MG63 (cell line): ENCODE measurements around the gene DUOXA1. TPM values are rescaled to one million over a fixed set of nuclear protein-coding genes. Genes with fewer than 3 reads are reported as not detected.
"Not testable (repeated sequence)": the region's sequence is repeated elsewhere in the genome, so short reads cannot be mapped to it uniquely, and the experiment has no call there.

Experiments used
- DNase-seq: peaks from one replicate; pipeline ENCODE4 v3.0.0-alpha.2; 2020
- H3K27me3 ChIP-seq: fragments of 250-450 bp; sonication (Bioruptor Pico); 2 replicates; pipeline ENCODE4 v1.5.1; 2020; ENCODE audit warnings: mild to moderate bottlenecking, moderate library complexity
- H3K36me3 ChIP-seq: fragments of 250-450 bp; sonication (Bioruptor Pico); 2 replicates; pipeline ENCODE4 v1.5.1; 2020; ENCODE audit warnings: mild to moderate bottlenecking, moderate library complexity
- H3K4me3 ChIP-seq: fragments of 250-450 bp; sonication (Bioruptor Pico); 2 replicates; pipeline ENCODE4 v1.5.1; 2020; ENCODE audit warnings: mild to moderate bottlenecking, moderate library complexity
- H3K9me3 ChIP-seq: fragments of 250-450 bp; sonication (Bioruptor Pico); 2 replicates; pipeline ENCODE4 v1.5.1; 2020; ENCODE audit warnings: mild to moderate bottlenecking, moderate library complexity
- total RNA-seq: library from RNA; depleted of rRNA; stranded (reverse); fragments of >200 nt; shearing (Covaris generic); gene quantifications from 2 replicates; pipeline ENCODE4 v1.2.3, GENCODE V29; 2014; ENCODE audit warnings: low replicate concordance

The DUOXA1 gene
- total RNA-seq, 1 experiment from 2014 or later, result not detected

GRCh38 chr15:45138814-45139765, 9.4 kb upstream of the DUOXA1 start:
- no peaks in the 10 kb centered on the region for H3K9me3 ChIP-seq
- H3K4me3 ChIP-seq, result no peak overlapping the region
- no peak for DNase-seq
- no peaks in the 10 kb centered on the region for H3K36me3 ChIP-seq
- no peaks in the 10 kb centered on the region for H3K27me3 ChIP-seq

DNA sequence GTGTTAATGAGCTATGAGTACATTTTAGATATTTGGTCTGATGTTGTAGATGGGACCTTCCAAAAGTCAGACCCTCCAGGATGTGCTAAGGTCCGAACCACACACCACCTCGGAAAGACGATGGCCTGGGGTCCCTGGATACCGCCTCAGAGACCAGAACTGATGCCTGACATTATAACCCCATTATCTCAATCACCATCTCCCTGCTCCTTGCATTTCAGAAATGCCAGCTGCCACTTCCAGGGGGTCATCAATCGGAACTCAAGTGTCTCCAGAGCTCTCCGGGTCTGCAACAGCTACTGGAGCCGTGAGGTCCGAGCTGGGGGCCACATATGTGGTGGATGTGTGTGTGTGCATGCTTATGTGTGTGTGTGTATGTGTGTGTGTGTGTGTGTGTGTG, 8.0 kb upstream of the DUOXA1 start:
- Histone ChIP-seq H3K9me3 (no peaks in the 10 kb centered on the region), H3K36me3 (no peaks in the 10 kb centered on the region), H3K4me3 (no peak overlapping the region), H3K27me3 (no peaks in the 10 kb centered on the region)
- DNase-seq, result no peak

DNA sequence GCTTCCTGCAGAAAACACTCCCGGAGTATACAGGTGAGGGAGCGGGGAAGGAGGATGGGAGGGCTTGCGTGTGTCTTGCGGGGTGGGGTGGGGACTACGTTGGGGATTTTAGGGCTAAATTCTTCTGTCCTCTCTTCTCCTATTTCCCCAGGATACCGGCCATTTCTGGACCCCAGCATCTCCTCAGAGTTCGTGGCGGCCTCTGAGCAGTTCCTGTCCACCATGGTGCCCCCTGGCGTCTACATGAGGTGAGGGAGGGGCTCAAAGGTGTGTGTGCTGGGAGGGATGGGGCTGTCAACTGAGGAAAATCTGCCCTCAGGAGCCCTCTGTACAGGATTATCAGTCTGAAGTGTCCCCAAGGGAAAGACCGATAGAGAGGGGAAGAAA, 6.7 kb upstream of the DUOXA1 start:
- H3K36me3 ChIP-seq, result no peaks in the 10 kb centered on the region
- DNase-seq, result no peak
- H3K4me3 ChIP-seq, result no peak overlapping the region
- H3K27me3 ChIP-seq, result no peaks in the 10 kb centered on the region
- H3K9me3 ChIP-seq, result no peaks in the 10 kb centered on the region

- H3K27me3 ChIP-seq, H3K9me3 ChIP-seq, DNase-seq, H3K36me3 ChIP-seq, H3K4me3 ChIP-seq: not testable (repeated sequence)
Measured at GRCh38 chr15:45135705-45136377, 6.2 kb upstream of the DUOXA1 start.

GRCh38 chr15:45134682-45135604, 5.3 kb upstream of the DUOXA1 start:
- Histone ChIP-seq H3K36me3 (no peaks in the 10 kb centered on the region), H3K4me3 (no peak overlapping the region), H3K9me3 (no peaks in the 10 kb centered on the region), H3K27me3 (no peaks in the 10 kb centered on the region)
- no peak for DNase-seq

GRCh38 chr15:45134046-45134445, 4.4 kb upstream of the DUOXA1 start:
- Histone ChIP-seq H3K9me3 (no peaks in the 10 kb centered on the region), H3K4me3 (no peak overlapping the region), H3K27me3 (no peaks in the 10 kb centered on the region), H3K36me3 (no peaks in the 10 kb centered on the region)
- DNase-seq, result no peak

DNA sequence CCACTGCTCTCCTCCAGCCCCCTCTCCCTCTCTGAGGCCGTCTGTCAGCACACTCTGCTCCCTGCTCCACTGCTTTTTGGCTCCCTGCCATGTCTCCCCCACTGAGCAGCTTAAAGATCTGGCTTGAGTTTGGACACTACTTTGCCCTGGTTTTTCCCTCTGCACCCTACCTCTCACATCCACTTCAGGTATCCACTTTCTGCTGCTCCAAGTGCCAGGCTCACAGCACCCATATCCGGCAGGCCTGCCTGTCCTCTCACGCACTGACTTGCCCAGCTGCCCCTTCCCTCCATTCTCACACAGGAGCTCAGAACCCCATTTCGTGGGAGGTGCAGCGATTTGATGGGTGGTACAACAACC, 3.9 kb upstream of the DUOXA1 start:
- H3K9me3 ChIP-seq, result no peaks in the 10 kb centered on the region
- DNase-seq, result no peak
- no peaks in the 10 kb centered on the region for H3K36me3 ChIP-seq
- H3K27me3 ChIP-seq, result no peaks in the 10 kb centered on the region
- H3K4me3 ChIP-seq, result no peak overlapping the region

GRCh38 chr15:45132844-45133560, 3.3 kb upstream of the DUOXA1 start:
- no peak overlapping the region for H3K4me3 ChIP-seq
- no peaks in the 10 kb centered on the region for H3K9me3 ChIP-seq
- H3K27me3 ChIP-seq, result no peaks in the 10 kb centered on the region
- DNase-seq, result no peak
- H3K36me3 ChIP-seq, result no peaks in the 10 kb centered on the region

DNA sequence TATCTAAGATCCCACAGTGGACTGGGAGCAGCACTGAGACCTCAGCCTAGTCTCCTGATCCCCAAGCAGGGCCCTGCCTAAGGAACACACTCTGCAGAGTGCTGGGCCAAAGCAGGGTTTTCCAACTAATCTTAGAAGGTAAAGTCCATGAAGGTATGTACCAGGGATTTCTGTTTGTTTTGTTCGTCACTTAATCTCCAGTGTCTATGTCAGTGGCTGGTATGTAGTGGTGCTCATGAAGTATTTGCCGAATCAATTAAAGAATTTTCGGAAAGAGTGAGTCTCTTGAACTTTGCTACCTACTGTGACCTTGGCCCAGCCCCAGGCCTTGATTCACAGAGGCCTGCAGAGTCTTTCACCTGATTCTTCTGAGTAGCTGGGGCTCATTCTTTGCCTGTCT, 1.8 kb upstream of the DUOXA1 start:
- no peak overlapping the region for H3K4me3 ChIP-seq
- H3K9me3 ChIP-seq, result no peaks in the 10 kb centered on the region
- no peaks in the 10 kb centered on the region for H3K27me3 ChIP-seq
- no peaks in the 10 kb centered on the region for H3K36me3 ChIP-seq
- DNase-seq, result no peak

DNA sequence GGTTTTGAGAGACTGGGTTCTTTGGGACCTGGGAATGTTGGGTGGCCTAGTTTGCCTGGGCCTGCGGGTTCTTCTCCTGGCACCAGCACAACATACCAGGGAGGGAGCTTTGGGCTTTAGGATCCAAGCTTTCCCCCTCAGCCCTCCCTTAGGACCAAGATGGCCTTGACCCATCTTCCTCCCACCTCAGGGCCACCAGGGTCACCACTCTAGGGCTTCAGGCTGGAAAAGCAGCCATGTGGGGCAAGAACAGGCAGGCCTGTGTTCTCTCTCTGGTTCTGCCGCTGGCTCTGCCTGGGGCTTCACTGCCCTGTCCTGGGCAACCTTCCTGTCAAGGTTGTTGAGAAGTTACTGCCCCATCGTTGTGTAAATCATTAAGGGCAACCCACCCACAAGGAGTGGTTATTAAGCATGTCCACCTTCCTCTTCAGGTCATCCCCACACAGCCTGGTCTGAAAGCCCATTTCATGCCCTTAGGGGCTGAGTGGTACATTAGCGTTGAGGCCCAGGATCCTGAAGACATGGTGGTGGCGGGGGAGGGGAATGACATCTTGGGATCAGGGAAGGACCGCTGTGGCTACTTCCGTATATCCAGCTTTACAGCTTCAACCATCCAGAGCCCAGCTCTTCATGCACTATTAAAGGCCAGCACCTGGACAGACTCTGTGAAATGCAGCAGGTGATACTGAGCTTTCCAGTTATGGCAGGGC, 767 bp upstream of the DUOXA1 start:
- no peak overlapping the region for H3K4me3 ChIP-seq
- no peaks in the 10 kb centered on the region for H3K9me3 ChIP-seq
- no peak for DNase-seq
- H3K27me3 ChIP-seq, result no peaks in the 10 kb centered on the region
- H3K36me3 ChIP-seq, result no peaks in the 10 kb centered on the region

DNA sequence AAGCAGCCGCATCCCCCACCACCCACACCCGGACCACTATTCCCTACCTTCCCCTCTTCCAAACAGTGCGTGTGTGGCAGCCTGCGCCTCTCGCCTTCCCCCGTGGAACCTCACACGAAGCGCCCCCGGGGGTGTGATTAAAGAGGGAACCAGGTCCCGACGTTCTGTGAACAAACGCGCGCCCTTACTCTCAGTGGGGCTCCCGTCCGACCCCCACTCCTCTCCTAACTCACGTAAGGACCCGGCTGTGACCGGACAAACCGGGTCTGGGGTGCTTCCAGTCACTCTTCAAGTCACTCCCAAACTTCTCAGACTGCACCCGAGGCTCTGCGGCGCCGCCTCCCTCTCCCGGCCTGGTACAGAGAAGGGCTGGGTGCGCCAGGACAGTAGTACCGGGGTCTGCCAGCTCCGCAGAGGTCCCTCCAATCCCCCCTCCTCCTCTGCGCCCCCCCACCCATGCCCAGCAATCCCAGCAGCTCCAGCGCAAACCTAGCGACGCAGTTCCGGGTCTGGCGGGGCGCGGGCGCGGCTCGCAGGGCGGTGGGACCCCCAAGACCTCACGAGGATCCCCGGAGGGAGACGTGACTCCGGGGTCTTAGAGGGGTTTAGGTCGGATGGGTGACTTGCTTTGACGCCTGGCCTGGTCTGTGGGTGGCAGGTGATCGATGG, 574 bp downstream of the DUOXA1 start:
- Histone ChIP-seq H3K4me3 (no peak overlapping the region), H3K27me3 (peaks cover 2% of the 10 kb centered on the region; the same call in 1 of the 2 replicates), H3K36me3 (no peaks in the 10 kb centered on the region), H3K9me3 (no peaks in the 10 kb centered on the region)
- DNase-seq, result no peak

DNA sequence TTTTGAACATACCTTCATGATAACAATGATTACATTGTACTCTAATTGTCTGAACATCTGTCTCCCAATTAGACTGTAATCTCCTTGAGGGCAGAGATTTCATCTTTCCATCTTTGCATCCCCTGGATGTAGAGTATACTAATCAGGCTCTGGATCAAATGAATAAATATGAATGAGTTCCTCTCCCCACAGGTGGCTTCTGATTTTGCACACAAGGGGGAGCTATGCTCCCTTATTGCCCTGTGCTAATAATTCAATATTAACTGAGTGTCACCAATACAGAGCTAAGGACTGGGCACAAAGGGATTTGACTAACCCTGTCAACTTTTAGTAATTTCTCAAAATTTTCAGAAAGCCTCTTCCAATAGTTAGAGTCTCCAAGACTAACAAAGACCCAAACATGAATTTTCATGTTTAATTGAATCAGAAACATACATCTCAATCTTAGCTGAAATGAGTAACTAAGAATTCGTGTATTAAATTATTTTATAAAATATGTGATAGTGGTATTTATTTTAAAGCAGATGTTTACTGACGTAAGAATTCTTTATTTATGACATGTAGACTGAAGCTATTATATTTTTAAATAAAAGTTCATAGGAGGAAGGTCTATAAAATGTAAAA, 3.0 kb downstream of the DUOXA1 start:
- H3K27me3 ChIP-seq, result peaks cover 2% of the 10 kb centered on the region; the same call in 1 of the 2 replicates
- H3K9me3 ChIP-seq, result no peaks in the 10 kb centered on the region
- no peaks in the 10 kb centered on the region for H3K36me3 ChIP-seq
- no peak for DNase-seq
- no peak overlapping the region for H3K4me3 ChIP-seq

DNA sequence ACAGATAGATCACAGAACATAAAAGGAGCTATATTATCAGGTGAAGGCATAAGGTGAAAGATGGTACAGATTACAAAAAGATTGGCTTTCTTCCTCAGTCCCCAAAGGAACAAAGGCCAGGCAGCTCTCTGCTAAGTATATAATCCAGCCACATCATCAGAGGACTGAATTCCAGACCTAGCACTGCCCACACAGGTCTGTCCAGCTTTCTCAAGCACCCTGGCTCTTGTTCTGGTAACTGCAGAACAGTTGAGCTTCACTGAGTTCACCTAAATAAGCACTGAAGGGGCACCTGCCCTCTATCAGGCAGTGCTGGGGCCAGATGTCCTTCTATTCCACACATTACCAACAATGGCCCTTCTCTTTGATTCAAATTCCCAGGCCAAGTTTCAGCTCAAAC, 6.3 kb downstream of the DUOXA1 start:
- peaks cover 2% of the 10 kb centered on the region; the same call in 1 of the 2 replicates for H3K27me3 ChIP-seq
- H3K9me3 ChIP-seq, result no peaks in the 10 kb centered on the region
- no peak for DNase-seq
- no peaks in the 10 kb centered on the region for H3K36me3 ChIP-seq
- H3K4me3 ChIP-seq, result no peak overlapping the region

DNA sequence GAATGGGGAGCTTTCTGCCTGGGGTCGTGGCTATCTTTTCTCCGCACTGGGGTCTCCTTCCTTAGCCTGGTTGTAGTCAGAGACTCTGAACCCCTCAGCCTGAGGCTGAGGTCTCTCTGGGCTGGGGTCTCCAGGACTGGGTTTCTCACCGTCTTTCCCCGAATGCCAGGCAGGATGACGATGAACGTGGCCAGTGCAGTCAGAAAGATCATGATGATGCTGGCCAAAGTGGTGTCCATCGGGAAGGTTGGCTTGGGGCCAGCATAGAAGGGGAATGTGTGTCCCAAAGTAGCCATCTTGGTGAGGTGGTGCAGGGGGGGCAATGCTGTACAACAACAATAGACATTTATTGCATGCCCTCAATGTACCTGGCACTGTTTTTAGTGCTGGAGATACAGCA, 7.0 kb downstream of the DUOXA1 start:
- no peaks in the 10 kb centered on the region for H3K36me3 ChIP-seq
- no peak overlapping the region for H3K4me3 ChIP-seq
- peaks cover 2% of the 10 kb centered on the region; the same call in 1 of the 2 replicates for H3K27me3 ChIP-seq
- H3K9me3 ChIP-seq, result no peaks in the 10 kb centered on the region
- DNase-seq, result no peak
